HG03039 (cell line): Measurements from ENCODE around the gene FBXO34.
A peak's percentile ranks its signal among the peaks of the same experiment; 100 is the strongest.

Source experiments
- ATAC-seq: cut with Tn5 transposase; IDR thresholded peaks from one replicate; pipeline ENCODE4 v1.9.1; 2021; ENCODE audit warnings: mild to moderate bottlenecking, moderate library complexity; ENCODE audit not compliant: unreplicated experiment

Gene FBXO34, protein sequence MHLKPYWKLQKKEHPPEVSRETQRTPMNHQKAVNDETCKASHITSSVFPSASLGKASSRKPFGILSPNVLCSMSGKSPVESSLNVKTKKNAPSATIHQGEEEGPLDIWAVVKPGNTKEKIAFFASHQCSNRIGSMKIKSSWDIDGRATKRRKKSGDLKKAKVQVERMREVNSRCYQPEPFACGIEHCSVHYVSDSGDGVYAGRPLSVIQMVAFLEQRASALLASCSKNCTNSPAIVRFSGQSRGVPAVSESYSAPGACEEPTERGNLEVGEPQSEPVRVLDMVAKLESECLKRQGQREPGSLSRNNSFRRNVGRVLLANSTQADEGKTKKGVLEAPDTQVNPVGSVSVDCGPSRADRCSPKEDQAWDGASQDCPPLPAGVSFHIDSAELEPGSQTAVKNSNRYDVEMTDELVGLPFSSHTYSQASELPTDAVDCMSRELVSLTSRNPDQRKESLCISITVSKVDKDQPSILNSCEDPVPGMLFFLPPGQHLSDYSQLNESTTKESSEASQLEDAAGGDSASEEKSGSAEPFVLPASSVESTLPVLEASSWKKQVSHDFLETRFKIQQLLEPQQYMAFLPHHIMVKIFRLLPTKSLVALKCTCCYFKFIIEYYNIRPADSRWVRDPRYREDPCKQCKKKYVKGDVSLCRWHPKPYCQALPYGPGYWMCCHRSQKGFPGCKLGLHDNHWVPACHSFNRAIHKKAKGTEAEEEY

DNA sequence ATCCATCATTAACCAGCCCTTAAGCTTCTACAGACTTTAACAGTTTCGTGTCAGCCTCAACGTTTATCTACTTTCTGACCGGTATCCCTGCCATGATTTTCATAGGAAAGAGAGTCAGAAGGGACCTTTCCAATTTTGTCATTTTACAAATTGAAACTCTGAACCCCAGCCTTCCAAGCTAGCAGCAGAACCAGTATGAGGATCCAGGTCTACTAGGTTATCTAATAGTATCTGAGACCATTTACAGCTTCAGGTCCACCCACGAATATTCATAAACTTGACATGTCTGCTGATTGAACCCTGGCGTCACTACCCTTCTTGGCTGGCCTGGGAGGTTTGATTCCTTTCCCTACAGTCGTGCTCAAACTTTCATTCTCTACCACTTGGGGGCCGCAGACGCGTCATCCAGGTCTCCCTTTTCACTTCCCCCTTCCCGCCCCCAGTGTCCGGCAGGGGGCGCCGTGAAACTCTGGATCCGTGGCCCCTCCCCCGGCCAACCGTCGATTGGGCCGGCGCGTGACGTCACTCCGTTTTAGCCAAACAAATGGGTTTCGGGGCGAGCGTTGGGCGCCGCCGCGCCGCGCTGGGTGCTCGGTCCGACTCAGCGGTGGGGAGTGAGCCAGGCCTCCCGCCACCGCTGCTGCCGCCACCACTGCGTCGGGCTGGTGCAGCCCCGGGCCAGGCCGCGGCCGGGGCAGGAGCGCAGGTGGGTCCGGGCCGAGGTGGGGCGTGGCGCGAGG lies at the start of gene FBXO34:
Gene FBXO34 (plus strand): TSS at position 590 of the 740 bp plus-strand sequence. CDS start 78,970 bp downstream, outside the sequence.
- ATAC-seq = peak; percentile 86

DNA sequence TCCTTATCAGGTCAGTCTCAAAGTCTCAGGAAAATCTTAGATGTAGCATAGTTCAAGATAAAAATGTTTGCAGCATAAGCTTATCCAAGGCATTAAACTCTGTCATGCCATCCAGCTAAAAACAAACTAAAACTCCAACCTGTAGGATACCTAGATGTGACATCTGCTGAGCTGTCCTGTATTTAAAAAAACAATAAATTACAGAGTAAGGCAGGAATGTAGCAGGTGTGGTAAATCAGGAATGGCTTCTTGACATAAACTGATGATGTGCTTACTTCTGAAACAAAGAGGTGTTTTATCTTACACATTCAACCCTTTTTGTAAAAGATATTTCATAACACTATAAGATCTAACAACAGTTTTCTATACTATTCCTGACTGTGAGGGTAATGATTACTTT lies 49.3 kb upstream of the FBXO34 start:
- no peak for ATAC-seq

DNA sequence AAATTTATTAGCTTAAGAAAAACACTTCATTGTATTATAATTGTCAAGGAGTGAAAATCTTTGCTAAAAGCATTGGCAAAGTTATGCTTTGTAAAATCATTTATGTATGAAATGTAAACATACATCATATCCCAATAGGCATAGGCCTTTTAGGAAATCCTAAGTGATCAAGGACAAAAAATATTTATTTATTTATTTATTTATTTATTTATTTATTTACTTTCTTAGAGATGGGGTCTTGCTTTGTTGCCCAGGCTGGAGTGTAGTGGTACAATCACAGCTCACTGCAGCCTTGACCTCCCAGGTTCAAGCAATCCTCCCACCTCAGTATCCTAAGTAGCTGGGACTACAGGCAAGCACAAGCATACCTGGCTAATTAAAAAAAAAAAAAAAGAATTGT lies 47.9 kb upstream of the FBXO34 start:
- ATAC-seq = no peak

DNA sequence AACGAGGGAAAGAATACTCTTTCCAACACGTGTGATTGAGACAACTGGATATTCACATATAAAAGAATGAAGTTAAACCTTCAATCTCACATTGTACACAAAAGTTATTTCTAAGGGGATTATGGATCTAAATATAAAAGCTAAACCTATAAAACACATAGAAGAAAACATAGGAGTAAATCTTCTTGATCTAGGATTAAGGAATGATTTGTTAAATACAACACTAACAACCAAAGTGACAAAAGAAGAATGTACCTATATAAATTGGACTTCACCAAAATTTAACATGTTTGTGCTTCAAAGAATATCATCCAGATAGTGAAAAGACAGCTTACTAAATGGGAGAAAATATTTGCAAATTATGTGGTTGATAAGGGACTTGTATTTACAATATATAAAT lies 43.0 kb upstream of the FBXO34 start:
- no peak for ATAC-seq

DNA sequence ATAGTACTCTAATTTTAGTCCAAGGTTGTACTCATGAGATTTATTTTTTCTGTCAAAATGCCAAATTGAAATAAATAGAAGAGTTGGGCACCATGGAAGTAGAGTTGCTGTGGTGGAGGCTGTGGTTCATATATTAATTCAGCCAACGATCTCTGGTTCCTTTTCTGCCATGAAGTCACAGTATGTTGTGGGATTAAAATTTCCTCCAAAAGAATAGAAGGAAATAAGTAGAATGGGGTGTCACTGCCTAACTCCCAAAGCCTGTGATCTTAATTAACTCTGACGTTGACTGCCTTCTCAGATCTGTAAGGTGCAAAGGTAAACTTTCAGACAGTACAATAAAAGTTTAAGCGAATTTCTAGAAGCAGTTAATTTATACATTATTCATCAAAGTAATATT lies 37.6 kb upstream of the FBXO34 start:
- no peak for ATAC-seq

DNA sequence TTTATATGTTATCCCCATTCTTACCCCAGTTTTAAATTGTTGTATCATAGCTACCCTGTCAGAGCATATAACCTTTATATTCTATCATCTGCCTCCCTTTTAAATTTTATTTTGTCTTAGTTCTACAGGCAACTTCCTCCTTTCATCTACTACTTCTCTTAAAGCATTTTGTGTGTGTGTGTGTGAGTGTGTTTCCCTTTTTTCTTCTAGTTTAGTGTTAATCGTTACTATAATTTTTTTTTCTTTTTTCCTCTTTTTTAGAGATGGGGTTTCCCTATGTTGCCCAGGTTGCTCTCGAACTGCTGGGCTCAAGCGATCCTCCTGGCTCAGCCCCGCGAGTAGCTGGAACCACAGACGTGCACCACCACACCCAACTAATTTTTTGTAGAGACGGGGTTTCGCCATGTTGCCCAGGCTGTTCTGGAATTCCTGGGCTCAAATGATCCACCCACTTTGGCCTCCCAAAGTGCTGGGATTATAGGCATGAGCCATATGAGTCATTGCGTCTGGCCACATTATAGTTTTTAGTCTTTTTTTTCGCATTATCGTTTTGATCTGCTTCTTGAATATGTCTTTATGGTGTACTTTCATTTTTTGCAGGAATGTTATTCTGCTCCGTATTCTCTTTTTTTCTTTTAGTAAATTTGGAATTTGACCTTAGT lies 33.1 kb upstream of the FBXO34 start:
- no peak for ATAC-seq

DNA sequence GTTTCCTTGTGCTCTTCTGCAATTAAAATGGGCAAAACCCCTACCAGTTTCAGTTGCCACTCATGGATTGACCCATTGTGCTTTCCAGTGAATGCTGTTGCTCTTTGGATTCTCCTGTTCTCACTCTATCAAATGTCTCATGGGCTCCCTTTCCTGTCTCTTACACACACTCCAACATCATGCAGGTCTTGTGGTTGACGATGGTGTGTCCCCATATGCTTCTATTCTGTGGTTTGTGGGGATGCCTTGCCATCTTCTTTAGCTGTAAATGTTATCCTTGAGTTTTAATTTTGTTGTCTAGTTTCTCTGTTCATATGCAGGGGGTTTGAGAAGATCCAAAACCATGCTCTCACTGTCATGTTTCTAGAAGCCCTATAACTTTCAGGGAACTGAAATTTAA lies 31.9 kb upstream of the FBXO34 start:
- no peak for ATAC-seq

DNA sequence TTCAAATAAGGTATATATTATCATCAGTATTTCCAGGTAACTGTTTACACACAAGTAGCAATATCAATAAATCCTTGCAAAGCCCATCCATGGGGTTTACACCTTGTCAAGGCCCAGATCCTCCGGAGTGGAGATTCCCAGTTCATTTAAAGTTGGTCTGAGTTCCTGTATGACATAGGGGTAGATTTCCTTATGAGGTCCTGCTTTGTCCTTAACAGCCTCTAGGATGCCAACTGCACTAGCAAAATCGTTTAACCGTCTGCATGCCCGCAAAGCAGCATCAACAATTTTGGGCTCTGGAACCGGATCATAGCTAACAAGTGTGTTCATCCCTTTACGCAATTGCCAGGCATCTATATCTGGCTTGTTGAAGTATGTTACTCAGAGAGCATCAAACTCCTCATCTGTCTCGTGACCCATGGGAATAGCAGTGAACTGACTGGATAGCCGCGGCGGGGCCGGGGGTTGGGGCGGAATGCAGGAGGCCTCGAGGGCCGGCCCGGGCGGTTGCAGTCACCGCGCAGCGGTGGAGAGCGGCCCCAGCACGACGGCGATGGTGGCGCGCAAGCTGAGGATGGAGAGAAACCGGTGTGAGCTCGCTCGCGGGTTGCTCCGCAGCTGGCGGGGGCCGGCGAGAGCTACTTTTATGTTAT lies 30.6 kb upstream of the FBXO34 start:
- no peak for ATAC-seq

DNA sequence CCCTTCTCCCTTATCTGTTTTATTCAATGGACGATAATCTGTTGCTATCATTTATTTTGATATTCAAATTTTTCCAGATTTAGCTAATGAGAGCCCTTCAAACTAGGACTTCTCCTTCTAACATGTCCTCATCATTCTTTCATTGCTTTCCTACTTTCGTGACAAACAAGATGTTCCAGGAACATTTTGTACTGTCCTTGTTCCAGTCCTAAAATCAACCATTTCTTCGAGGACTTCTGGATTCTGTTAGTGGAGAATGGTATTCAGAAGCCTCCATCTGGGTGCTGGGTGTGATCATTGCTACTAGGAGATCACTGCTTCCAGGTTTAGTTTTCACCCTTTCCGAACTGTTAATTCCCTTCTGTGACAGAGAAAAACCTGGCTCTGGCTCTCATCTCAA lies 29.5 kb upstream of the FBXO34 start:
- ATAC-seq = no peak

DNA sequence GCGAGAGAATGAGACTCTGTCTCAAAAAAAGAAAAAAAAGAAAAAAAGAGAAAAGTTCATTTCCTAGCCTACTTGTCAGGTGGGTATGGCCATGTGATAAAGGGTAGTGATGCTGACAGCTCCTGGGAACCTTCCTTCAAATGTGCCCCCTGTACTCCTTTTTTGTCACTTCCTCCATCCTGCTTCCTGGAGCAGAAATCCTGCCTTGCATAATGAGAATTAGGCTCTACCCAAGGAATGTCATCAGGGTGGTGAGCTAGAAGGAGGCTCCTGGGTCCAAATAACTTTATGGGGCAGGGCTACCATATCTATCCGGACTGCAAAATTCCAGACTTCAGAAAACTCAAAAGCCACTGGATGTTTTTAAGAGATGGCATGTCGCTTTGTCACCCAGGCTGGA lies 27.8 kb upstream of the FBXO34 start:
- no peak for ATAC-seq

DNA sequence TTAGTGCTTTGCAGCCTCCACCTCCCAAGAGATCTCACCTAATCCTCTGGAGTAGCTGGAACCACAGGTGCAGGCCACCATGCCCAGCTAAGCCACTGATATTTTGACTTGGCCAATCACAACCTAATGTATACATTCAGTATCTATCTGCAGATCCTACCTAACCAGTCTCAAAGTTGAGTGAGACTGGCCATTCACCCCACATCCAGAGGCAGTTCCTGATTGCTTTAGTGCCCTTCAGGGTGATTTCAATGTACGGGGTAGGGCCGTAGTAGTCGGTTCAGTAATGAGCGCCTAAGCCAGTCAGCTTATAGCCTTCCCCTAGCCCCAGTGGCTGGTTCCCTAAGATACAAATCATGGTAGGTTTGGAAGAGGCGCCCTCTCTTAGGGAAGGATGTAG lies 27.4 kb upstream of the FBXO34 start:
- no peak for ATAC-seq

DNA sequence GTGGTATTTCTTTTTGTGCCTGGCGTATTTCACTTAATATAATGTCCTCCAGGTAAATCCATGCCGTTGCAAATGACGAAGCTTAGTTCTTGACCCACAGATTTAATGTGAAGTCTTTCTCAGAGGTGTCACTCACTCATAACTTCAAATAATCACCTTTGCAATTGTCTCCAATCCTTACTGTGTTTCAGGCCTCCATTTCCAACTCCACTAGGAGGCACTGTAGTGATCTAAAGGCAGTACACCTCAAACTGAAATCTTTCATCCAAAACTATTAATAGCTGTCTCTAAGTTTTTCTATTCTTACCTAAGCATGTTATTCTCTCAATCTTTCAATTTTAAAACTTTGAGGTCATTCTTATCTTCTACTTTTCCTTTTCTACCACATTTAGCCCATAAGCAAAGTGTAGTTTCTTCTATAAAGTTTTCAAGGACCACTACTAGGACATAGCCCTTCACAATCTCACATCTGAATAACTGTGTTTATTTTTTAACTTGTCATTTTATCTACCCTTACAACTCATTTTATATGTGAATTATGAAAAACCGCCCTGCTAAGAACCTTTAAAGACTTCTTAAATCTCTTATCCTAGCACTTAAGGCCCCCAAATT lies 25.5 kb upstream of the FBXO34 start:
- no peak for ATAC-seq

DNA sequence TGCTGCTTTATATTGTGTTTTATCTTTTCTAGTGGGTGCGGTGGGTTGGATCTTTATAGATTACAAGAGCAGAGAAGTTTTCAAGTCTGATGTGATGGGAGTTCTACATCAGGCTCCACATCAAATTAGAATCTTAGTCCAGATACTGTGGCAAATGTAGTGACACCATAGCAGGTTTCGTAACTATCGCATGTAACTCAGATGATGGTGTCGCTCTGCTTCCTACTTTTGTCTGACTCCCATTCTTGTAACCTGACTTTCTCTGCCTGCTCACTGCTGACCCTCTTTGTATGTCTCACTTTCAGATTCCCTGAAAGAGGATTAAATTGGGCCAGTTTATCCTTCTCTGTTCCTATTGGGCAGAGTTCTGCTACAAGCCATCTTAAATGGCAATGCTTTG lies 22.8 kb upstream of the FBXO34 start:
- ATAC-seq = no peak

DNA sequence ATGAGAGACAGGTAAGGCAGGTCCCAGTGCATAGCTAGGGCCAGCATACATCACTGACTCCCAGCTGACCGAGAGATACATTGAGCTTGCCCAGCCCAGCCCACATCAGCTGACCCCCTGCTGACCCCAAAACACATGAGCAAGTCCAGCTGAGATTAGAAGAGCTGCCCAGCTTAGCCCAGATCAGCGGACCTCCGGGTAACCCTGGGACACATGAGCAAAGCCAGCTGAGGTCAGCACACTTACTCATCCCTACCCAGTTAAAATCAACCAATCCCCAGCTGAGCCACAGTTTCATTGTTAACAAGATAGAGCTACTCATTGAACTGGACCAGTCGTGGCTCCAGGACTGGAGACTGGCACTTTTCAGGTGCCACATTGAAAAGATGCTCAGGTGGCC lies 21.8 kb upstream of the FBXO34 start:
- ATAC-seq = no peak

DNA sequence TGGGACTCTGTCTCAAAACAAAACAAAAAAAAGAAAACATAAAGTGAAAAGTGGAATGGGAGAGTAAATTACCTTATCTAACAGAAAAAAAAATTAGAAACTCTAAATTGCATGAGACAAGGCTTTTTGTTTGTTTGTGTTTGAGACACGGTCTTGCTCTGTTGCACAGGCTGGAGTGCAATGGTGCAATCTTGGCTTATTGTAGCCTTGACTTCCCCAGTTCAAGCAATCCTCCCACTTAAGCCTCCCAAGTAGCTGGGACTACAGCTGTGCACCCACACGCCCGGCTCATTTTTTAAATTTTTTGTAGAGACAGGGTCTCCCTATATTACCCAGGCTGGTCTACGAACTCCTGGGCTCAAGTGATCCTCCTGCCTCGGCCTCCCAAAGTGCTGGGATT lies 17.9 kb upstream of the FBXO34 start:
- no peak for ATAC-seq

DNA sequence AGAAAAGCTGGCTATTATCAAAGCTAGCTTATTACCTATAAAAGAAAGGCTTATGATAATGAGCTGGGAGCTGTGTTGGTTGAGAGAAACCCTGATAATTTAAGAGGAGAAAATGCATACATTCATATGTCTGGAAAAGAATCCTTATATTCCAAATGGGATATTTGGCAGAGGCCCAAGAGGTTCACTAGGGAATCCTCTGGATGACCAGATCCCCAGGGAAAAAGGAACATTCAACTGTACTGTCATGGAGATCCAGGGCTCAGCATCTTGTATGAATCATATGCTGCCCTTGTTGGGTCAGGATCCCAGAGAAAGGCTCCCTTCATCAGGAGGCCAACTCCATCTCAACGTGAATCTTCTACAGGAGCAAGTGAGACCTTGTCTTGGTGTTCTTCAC lies 16.6 kb upstream of the FBXO34 start:
- no peak for ATAC-seq

DNA sequence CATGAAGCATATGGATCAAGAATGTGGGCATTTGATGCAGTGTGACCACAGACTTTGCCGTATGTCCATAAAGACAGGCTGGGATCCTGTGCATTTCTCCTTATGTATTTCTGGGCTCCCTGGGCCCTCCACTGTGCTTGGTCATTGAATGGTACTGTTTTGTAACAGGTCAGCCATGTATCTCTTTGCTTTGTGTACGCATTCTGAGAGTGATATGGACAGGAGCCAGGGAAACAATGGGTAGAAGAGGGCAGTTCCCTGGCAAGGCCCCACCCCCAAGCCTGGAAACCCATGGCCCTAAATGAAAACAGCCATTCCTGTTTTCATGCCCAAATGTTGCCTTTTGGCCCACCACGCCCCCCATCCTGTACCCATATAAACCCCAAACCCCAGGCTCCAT lies 15.2 kb upstream of the FBXO34 start:
- ATAC-seq = no peak

DNA sequence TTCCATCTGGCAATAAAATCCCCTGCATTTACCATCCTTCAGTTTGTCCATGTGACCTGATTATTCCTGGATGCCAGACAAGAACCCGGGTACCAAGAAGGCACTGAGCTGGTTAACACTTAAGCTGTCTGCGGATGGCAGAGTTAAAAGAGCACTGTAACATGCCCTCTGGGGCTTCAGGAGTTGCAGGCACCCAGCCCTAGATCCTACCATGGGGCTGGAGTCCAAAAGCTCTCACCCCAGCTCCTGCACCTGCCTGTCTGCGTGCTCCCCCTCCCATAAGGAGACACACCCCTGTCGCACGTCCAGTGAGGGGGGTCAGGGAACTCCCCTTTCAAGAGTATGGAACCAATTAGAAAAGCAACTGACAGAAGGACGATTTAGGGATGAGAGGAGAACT lies 14.6 kb upstream of the FBXO34 start:
- no peak for ATAC-seq

DNA sequence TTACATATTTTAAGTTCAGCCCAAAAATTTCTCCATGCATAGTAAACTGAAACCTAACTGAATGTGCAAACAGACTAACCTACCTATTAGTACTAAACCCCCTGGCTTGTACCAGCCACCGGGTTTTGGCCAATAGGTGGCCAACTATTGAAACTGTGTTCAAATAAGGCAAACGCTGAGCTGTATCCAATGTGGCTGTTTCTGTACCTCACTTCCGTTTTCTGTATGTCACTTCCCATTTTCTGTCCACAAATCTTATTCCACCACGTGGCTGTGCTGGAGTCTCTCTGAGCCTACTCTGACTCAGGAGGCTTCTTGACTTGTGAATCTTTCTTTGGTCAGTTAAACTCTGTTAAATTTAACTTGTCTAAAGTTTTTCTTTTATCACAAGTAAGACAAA lies 6.0 kb upstream of the FBXO34 start:
- no peak for ATAC-seq

DNA sequence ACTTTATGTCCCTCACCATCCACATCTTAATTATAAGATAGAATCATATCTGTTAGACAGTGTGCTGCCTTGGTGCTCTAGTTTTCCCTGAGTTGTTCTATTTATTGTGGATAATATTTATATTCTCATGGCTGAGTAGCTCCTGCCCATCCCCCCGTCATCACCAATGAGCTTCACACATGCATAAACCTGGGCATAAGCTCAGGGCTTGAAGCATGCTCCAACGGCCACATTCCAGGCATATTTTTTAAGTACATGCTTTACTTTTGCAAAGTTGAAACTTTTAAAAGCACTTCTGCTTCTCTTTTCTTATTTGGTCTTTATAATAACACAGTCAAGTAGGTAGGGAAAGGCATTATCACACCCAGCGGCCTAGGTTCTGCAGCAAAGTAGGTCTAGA lies 3.4 kb upstream of the FBXO34 start:
- no peak for ATAC-seq
